Measurements from ENCODE around the gene WFDC9. TPM values are rescaled to one million over a fixed set of nuclear protein-coding genes. Genes with fewer than 3 reads are reported as not detected.

Gene WFDC9
- total and polyA plus RNA-seq, 7 experiments from 2014 or later = not detected

DNA sequence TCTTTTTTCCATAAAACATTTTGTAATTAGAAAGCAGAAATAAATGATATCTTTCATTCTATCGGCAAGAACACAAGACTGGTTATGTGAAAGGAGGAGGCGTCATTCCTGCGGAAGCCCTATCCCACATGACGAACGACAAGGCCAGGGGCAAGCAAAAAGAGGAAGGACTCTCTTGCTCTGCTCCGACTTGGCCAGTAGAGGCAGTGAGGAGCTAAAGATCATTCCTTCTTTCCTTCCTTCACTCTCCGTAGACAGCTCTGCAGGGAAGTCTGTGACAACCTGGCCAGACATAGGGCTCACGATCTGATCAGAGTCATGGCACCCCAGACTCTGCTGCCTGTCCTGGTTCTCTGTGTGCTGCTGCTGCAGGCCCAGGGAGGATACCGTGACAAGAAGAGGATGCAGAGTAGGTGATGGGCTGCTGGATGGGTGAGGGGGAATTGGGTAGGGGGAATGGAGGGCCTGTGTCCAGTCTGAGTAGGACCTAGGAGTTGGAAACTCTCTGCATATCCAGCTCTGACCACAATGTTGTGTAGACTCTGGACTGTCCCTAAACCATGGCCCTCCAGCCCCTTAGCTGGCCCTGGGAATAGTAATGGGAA, 1.5 kb downstream of the WFDC9 start, which contains the start of gene WFDC10A:
WFDC10A (plus strand) TSS at position 244 of the 605 bp plus-strand sequence; CDS start at position 319, 75 bp downstream.
- Mint-ChIP-seq H3K4me3 (no peak within 1 kb of the TSS), H3K9me3 (peaks cover 0 to 10% (median 6%) of the 10 kb centered on the region in 11 donors), H3K27me3 (peaks cover 21 to 58% (median 41%) of the 10 kb centered on the region in 5 donors), H3K36me3 (no peaks in the 10 kb centered on the region), H3K27ac (no peak within 1 kb of the TSS), H3K4me1 (peaks cover 0 to 5% (median 0%) of the 10 kb centered on the region in 7 donors)
- ATAC-seq = peak; percentile 82
- H3K36me3 ChIP-seq (ENCODE audit: control insufficient read depth in 2 of 3, insufficient read depth in 3 of 3, low read length in 3 of 3) = no peaks in the 10 kb centered on the region
- H3K9me3 ChIP-seq (ENCODE audit: control insufficient read depth in 2 of 3, low read length in 3 of 3) = no peaks in the 10 kb centered on the region
- no peaks in the 10 kb centered on the region for H3K4me1 ChIP-seq (ENCODE audit: control insufficient read depth in 2 of 2, insufficient read depth in 2 of 2, low read length in 2 of 2)
- ChIA-PET CTCF (interaction anchor here (0.5 kb wide), 1 partner anchor 309 kb away, joined by 3 read pairs; no protein-coding TSS in a partner anchor), POLR2A (no interaction called here)
- DNase-seq = peak in 1 of 9 donors; percentile 7
- H3K4me3 ChIP-seq (ENCODE audit: low read length) = no peak within 1 kb of the TSS
- H3K27ac ChIP-seq (ENCODE audit: low read depth, low read length) = no peak within 1 kb of the TSS
- peaks cover 0 to 4% of the 10 kb centered on the region in 2 donors for H3K27me3 ChIP-seq (ENCODE audit: control insufficient read depth in 2 of 2, insufficient read depth in 2 of 2, low read length in 2 of 2)
- intact Hi-C loops (cut with micrococcal nuclease) = no loop called here

DNA sequence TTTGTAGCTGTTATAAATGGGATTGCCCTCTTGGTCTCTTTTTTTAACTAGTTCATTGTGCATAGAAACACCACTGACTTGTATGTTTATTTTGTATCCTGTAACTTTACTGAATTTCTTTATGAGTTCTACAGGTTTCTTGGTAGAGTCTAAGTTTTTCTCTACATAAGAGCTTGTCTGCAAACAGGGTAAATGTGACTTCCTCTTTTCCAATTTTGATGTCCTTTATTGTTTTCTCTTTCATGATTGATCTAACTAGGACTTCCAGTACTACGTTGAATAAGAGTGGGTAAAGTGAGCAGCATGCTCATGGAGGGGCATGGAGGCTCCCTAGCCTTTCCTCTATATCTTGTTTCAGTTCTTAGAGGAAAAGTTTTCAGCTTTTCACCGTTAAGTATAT, 4.5 kb downstream of the WFDC9 start:
- no peak overlapping the region for H3K4me3 ChIP-seq (ENCODE audit: low read length)
- ChIA-PET CTCF (no interaction called here), POLR2A (no interaction called here)
- H3K4me1 Mint-ChIP-seq = peaks cover 0 to 5% (median 0%) of the 10 kb centered on the region in 7 donors
- intact Hi-C loops (cut with micrococcal nuclease) = no loop called here
- H3K27me3 Mint-ChIP-seq = peaks cover 10 to 50% (median 32%) of the 10 kb centered on the region in 5 donors
- no peaks in the 10 kb centered on the region for H3K36me3 ChIP-seq (ENCODE audit: control insufficient read depth in 2 of 3, insufficient read depth in 3 of 3, low read length in 3 of 3)
- peaks cover 0 to 4% of the 10 kb centered on the region in 2 donors for H3K27me3 ChIP-seq (ENCODE audit: control insufficient read depth in 2 of 2, insufficient read depth in 2 of 2, low read length in 2 of 2)
- no peak for DNase-seq
- H3K4me3 Mint-ChIP-seq = no peak overlapping the region
- no peak overlapping the region for H3K27ac ChIP-seq (ENCODE audit: low read depth, low read length)
- no peak for ATAC-seq
- no peaks in the 10 kb centered on the region for H3K9me3 ChIP-seq (ENCODE audit: control insufficient read depth in 2 of 3, low read length in 3 of 3)
- peaks cover 0 to 11% (median 5%) of the 10 kb centered on the region in 11 donors for H3K9me3 Mint-ChIP-seq
- no peak overlapping the region for H3K27ac Mint-ChIP-seq
- H3K4me1 ChIP-seq (ENCODE audit: control insufficient read depth in 2 of 2, insufficient read depth in 2 of 2, low read length in 2 of 2) = no peaks in the 10 kb centered on the region
- no peaks in the 10 kb centered on the region for H3K36me3 Mint-ChIP-seq

DNA sequence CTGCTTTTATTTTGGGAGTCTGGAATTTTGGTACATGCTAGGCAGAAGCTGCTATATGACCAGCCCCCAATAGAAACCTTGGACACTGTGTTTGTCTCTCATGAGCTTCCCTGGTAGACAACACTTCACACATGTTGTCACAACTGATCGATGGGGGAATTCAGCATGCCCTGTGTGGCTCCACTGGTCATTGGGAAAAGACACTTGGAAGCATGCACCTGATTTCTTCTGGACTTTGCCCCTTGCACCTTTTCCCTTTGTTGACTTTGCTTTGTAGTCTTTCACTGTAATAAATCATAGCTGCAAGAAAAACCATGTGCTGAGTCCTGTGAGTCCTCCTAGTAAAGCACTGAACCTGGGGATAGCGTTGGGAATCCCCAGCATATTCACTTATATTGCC, 9.5 kb downstream of the WFDC9 start:
- Mint-ChIP-seq H3K27ac (no peak overlapping the region), H3K36me3 (no peaks in the 10 kb centered on the region)

DNA sequence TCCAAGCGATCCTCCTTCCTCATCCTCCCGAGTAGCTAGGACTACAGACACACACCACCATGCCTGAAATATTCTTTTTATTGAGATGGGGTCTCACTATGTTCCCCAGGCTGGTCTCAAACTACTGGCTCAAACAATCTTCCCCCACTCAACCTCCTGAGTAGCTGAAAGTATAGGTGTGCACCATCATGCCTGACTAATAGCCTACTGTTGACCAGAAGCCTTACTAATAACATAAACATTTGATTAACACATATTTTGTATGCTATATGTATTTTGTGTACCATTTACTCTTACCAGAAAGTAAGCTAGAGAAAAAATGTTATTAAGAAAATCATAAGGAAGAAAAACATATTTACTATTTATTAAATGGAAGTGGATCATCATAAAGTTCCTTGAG, 13.5 kb downstream of the WFDC9 start:
- H3K4me1 ChIP-seq (ENCODE audit: control insufficient read depth in 2 of 2, insufficient read depth in 2 of 2, low read length in 2 of 2) = no peaks in the 10 kb centered on the region
- no peaks in the 10 kb centered on the region for H3K27me3 ChIP-seq (ENCODE audit: control insufficient read depth in 2 of 2, insufficient read depth in 2 of 2, low read length in 2 of 2)
- no peaks in the 10 kb centered on the region for H3K9me3 ChIP-seq (ENCODE audit: control insufficient read depth in 2 of 3, low read length in 3 of 3)
- POLR2A ChIA-PET = no interaction called here
- intact Hi-C loops (cut with micrococcal nuclease) = no loop called here
- no peak overlapping the region for H3K27ac ChIP-seq (ENCODE audit: low read depth, low read length)
- DNase-seq = no peak
- H3K27ac Mint-ChIP-seq = no peak overlapping the region
- no peak overlapping the region for H3K4me3 ChIP-seq (ENCODE audit: low read length)
- H3K9me3 Mint-ChIP-seq = peaks cover 0 to 5% (median 0%) of the 10 kb centered on the region in 11 donors
- CTCF ChIA-PET = no interaction called here
- no peak for ATAC-seq
- H3K36me3 ChIP-seq (ENCODE audit: control insufficient read depth in 2 of 3, insufficient read depth in 3 of 3, low read length in 3 of 3) = no peaks in the 10 kb centered on the region
- H3K27me3 Mint-ChIP-seq = peaks cover 0 to 5% (median 0%) of the 10 kb centered on the region in 5 donors
- H3K36me3 Mint-ChIP-seq = no peaks in the 10 kb centered on the region
- H3K4me3 Mint-ChIP-seq = no peak overlapping the region
- no peaks in the 10 kb centered on the region for H3K4me1 Mint-ChIP-seq

More for the DNA sequence above, 9.5 kb downstream of the WFDC9 start:
- intact Hi-C loops (cut with micrococcal nuclease) = no loop called here
- ATAC-seq (no peak), DNase-seq (no peak)
- no peak overlapping the region for H3K27ac ChIP-seq (ENCODE audit: low read depth, low read length)
- POLR2A ChIA-PET = no interaction called here
- Mint-ChIP-seq H3K27me3 (peaks cover 3 to 16% (median 9%) of the 10 kb centered on the region in 5 donors), H3K9me3 (peaks cover 0 to 14% (median 5%) of the 10 kb centered on the region in 11 donors), H3K4me1 (no peaks in the 10 kb centered on the region), H3K4me3 (no peak overlapping the region)
- CTCF ChIA-PET = no interaction called here
- H3K4me1 ChIP-seq (ENCODE audit: control insufficient read depth in 2 of 2, insufficient read depth in 2 of 2, low read length in 2 of 2) = no peaks in the 10 kb centered on the region
- no peaks in the 10 kb centered on the region for H3K36me3 ChIP-seq (ENCODE audit: control insufficient read depth in 2 of 3, insufficient read depth in 3 of 3, low read length in 3 of 3)
- no peaks in the 10 kb centered on the region for H3K27me3 ChIP-seq (ENCODE audit: control insufficient read depth in 2 of 2, insufficient read depth in 2 of 2, low read length in 2 of 2)
- H3K9me3 ChIP-seq (ENCODE audit: control insufficient read depth in 2 of 3, low read length in 3 of 3) = no peaks in the 10 kb centered on the region
- H3K4me3 ChIP-seq (ENCODE audit: low read length) = no peak overlapping the region

DNA sequence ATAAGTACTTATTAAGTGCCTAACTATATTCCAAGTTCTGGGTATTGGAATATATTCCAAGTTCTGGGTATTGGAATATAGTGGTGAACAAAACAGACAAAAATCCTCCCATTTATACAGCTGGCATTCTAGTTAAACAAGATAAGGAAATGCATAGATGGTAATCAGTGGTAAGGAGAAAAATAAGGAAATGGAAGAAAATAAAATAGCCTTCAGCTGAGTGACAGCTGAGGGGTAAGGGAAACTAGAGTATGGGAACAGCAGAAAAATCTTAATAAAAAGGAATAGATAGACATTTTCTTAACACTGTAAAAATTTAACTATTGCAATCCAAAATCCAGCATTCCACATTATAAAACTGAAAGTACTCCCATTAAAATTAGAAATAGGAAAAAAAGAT, 18.8 kb downstream of the WFDC9 start:
- ATAC-seq = no peak
- Mint-ChIP-seq H3K9me3 (peaks cover 0 to 15% (median 6%) of the 10 kb centered on the region in 11 donors), H3K4me1 (peaks cover 0 to 9% (median 0%) of the 10 kb centered on the region in 7 donors), H3K27me3 (peaks cover 0 to 33% (median 9%) of the 10 kb centered on the region in 5 donors), H3K36me3 (peaks cover 0 to 4% (median 0%) of the 10 kb centered on the region in 5 donors), H3K4me3 (no peak overlapping the region), H3K27ac (no peak overlapping the region)
- H3K27me3 ChIP-seq (ENCODE audit: control insufficient read depth in 2 of 2, insufficient read depth in 2 of 2, low read length in 2 of 2) = no peaks in the 10 kb centered on the region
- no peak for DNase-seq
- ChIA-PET CTCF (no interaction called here), POLR2A (no interaction called here)
- no peak overlapping the region for H3K4me3 ChIP-seq (ENCODE audit: low read length)
- no peaks in the 10 kb centered on the region for H3K4me1 ChIP-seq (ENCODE audit: control insufficient read depth in 2 of 2, insufficient read depth in 2 of 2, low read length in 2 of 2)
- H3K36me3 ChIP-seq (ENCODE audit: control insufficient read depth in 2 of 3, insufficient read depth in 3 of 3, low read length in 3 of 3) = no peaks in the 10 kb centered on the region
- H3K27ac ChIP-seq (ENCODE audit: low read depth, low read length) = no peak overlapping the region
- intact Hi-C loops (cut with micrococcal nuclease) = no loop called here
- no peaks in the 10 kb centered on the region for H3K9me3 ChIP-seq (ENCODE audit: control insufficient read depth in 2 of 3, low read length in 3 of 3)

DNA sequence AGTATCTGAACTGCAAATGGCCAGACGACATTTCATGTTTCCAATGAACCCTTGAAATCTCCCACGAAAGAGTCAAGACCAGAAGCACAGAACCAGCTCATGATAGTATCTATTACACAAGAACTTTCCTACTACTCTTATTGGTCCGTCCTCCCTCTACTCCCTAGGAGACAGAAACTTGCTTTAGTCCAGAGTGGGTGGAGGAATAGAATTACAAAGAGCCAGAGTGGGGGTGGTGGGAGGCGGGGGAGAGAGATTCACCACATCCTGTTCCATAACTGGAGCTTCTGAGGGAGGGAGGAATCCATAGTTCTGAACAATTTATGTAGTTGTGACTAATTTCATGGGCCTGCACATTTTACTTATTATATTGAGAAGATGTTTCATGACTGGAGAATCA, 20.0 kb downstream of the WFDC9 start:
- peak in 1 of 9 donors; percentile 52 for DNase-seq
- Mint-ChIP-seq H3K27me3 (peaks cover 0 to 36% (median 9%) of the 10 kb centered on the region in 5 donors), H3K9me3 (peaks cover 4 to 21% (median 11%) of the 10 kb centered on the region in 11 donors), H3K4me1 (peaks cover 3 to 9% (median 6%) of the 10 kb centered on the region in 7 donors), H3K4me3 (no peak overlapping the region), H3K27ac (no peak overlapping the region), H3K36me3 (peaks cover 0 to 4% (median 0%) of the 10 kb centered on the region in 5 donors)
- intact Hi-C loops (cut with micrococcal nuclease) = no loop called here
- POLR2A ChIA-PET = no interaction called here
- no peak overlapping the region for H3K27ac ChIP-seq (ENCODE audit: low read depth, low read length)
- H3K27me3 ChIP-seq (ENCODE audit: control insufficient read depth in 2 of 2, insufficient read depth in 2 of 2, low read length in 2 of 2) = no peaks in the 10 kb centered on the region
- H3K4me1 ChIP-seq (ENCODE audit: control insufficient read depth in 2 of 2, insufficient read depth in 2 of 2, low read length in 2 of 2) = no peaks in the 10 kb centered on the region
- CTCF ChIA-PET = no interaction called here
- H3K9me3 ChIP-seq (ENCODE audit: control insufficient read depth in 2 of 3, low read length in 3 of 3) = peaks cover 0 to 7% (median 0%) of the 10 kb centered on the region in 3 experiments
- H3K4me3 ChIP-seq (ENCODE audit: low read length) = no peak overlapping the region
- no peak for ATAC-seq
- no peaks in the 10 kb centered on the region for H3K36me3 ChIP-seq (ENCODE audit: control insufficient read depth in 2 of 3, insufficient read depth in 3 of 3, low read length in 3 of 3)

DNA sequence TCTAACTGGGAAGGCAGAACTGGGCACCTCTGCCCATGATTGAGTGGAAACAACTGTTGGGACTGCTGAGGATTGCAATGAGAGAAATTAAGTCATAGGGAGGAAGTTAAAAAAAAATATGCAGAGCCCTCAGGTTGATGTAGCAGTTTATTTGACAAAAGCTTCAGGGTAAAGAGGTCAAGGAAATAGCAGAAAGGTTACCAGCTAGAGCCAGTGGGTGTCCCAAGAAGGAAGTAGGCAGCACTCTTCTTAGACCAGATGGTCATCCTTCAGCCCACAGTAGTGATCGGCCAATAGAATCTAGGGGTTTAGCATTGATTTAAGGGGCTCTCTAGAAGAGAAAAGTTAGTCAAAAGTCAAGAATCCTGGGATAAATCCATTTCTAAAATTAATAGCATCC, 23.3 kb downstream of the WFDC9 start:
- ATAC-seq (no peak), DNase-seq (no peak)
- intact Hi-C loops (cut with micrococcal nuclease) = no loop called here
- H3K27me3 Mint-ChIP-seq = peaks cover 0 to 60% (median 32%) of the 10 kb centered on the region in 5 donors
- no peak overlapping the region for H3K4me3 Mint-ChIP-seq
- peaks cover 4 to 38% (median 20%) of the 10 kb centered on the region in 11 donors for H3K9me3 Mint-ChIP-seq
- H3K27me3 ChIP-seq (ENCODE audit: control insufficient read depth in 2 of 2, insufficient read depth in 2 of 2, low read length in 2 of 2) = no peaks in the 10 kb centered on the region
- H3K4me1 Mint-ChIP-seq = peaks cover 3 to 9% (median 8%) of the 10 kb centered on the region in 7 donors
- H3K4me1 ChIP-seq (ENCODE audit: control insufficient read depth in 2 of 2, insufficient read depth in 2 of 2, low read length in 2 of 2) = no peaks in the 10 kb centered on the region
- peaks cover 0 to 7% (median 0%) of the 10 kb centered on the region in 3 experiments for H3K9me3 ChIP-seq (ENCODE audit: control insufficient read depth in 2 of 3, low read length in 3 of 3)
- POLR2A ChIA-PET = no interaction called here
- H3K27ac Mint-ChIP-seq = no peak overlapping the region
- no peaks in the 10 kb centered on the region for H3K36me3 ChIP-seq (ENCODE audit: control insufficient read depth in 2 of 3, insufficient read depth in 3 of 3, low read length in 3 of 3)
- no peak overlapping the region for H3K4me3 ChIP-seq (ENCODE audit: low read length)
- CTCF ChIA-PET = no interaction called here
- no peak overlapping the region for H3K27ac ChIP-seq (ENCODE audit: low read depth, low read length)
- peaks cover 0 to 8% (median 4%) of the 10 kb centered on the region in 5 donors for H3K36me3 Mint-ChIP-seq
